ENCODE data around the gene C1orf141.
"Not testable (repeated sequence)": the region's sequence is repeated elsewhere in the genome, so short reads cannot be mapped to it uniquely, and the experiment has no call there.

Gene C1orf141

GRCh38 chr1:67134695-67135094, at the start of gene C1orf141:
TSS of gene C1orf141 (minus strand) at chr1:67134970. CDS start at chr1:67127240, 7,730 bp downstream.
- FAIRE-seq (no peak), DNase-seq (ENCODE audit: extremely low spot score, insufficient read length, low read depth) (no peak)

GRCh38 chr1:67175530-67176087, 40.8 kb upstream of the C1orf141 start:
- no peak for DNase-seq (ENCODE audit: extremely low spot score, insufficient read length, low read depth)
- FAIRE-seq, result peak; percentile 21

DNA sequence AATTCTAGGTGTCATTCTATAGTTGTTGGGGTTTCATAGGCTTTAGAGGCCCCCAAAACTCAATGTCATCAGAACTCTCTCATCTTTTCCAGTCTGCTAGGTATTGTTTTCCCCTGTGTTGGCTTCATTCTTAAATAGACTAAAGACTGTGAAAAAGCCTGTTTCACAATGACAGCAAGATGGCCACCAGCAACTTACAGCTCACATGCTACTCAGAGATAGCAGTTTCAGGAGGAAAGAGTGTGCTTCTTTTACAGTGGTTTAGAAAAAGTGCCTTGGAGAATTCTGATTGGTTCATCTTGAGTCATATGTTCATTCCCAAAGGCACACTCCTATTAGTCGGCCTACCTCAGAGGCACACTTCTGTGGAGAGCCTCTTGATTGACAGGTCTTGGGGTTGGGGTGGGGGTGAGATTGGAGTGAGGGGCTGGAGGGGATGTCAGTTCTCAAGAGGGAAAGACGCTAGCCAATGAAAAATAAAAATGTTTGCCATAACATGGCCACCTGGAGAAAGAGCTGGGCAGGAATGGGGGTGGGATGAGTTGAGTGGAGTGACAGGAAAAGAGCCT, 40.0 kb upstream of the C1orf141 start:
- no peak for FAIRE-seq

GRCh38 chr1:67173988-67174387, 39.2 kb upstream of the C1orf141 start:
- no peak for DNase-seq (ENCODE audit: extremely low spot score, insufficient read length, low read depth)
- FAIRE-seq, result peak; percentile 5

More for the DNA sequence above, 40.0 kb upstream of the C1orf141 start:
- DNase-seq (ENCODE audit: extremely low spot score, insufficient read length, low read depth), result no peak

GRCh38 chr1:67171978-67172377, 37.2 kb upstream of the C1orf141 start:
- peak; percentile 81 for FAIRE-seq

GRCh38 chr1:67171574-67171955, 36.8 kb upstream of the C1orf141 start:
- FAIRE-seq (no peak), DNase-seq (ENCODE audit: extremely low spot score, insufficient read length, low read depth) (no peak)

More at GRCh38 chr1:67171978-67172377, 37.2 kb upstream of the C1orf141 start:
- no peak for DNase-seq (ENCODE audit: extremely low spot score, insufficient read length, low read depth)

DNA sequence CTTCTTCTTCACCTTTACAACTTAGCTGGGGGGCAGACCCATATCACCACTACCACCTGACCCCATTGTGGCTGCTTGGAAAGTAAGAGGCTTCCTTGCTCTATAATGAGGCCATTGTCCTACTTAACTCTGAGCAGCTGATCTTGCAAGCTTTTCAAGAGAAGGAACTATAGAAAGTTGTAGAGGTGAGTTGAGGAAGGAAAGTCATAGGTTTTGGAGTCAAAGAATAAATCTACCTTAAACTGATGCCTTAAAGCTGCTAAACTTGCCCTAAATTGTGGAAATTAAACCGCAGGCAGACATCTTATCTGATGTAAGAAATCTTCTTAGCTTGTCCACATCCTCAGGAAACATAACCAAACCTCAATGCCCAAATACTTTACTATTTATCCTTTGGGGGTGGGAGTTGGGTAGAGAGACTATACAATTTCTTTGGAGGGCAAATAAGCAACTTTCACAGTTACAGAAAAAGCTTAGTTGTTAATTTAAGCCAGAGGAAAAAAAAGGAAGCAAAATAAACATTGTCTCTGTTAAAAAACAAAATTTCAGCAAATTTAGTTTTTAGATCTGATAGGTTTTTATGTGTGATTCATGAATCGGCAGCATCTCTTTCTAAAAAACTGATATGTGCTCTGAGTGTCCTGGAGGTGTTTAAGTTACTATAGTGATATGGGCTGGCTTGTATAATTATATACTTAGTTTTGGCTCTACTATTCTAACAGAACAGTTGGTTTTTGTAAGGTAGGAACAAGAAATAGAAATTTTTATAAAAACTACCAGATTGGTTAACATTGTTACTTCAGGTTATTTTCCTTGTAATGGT, 36.2 kb upstream of the C1orf141 start:
- DNase-seq (ENCODE audit: extremely low spot score, insufficient read length, low read depth), result no peak
- peak; percentile 26 for FAIRE-seq

GRCh38 chr1:67169932-67170331, 35.2 kb upstream of the C1orf141 start:
- FAIRE-seq, result peak; percentile 12
- DNase-seq (ENCODE audit: extremely low spot score, insufficient read length, low read depth), result no peak

DNA sequence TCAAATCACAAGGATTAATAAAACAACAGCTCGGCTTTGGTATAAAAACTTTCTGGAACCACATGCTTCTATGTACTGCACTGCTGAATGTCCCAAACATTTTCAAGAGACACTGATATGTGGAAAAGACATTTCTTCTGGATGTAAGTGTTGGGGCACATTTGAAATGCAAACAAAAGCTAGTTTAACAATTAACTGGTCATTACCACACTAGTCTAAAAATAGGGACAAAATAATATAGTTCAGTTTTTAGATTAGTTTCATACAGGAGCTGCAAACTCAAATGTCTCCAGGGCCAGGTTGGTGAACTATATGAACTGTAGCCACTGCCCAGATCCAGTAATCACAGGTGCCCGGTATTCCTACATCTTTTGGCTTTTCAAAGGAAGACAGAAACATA, 34.7 kb upstream of the C1orf141 start:
- DNase-seq (ENCODE audit: extremely low spot score, insufficient read length, low read depth) (no peak), FAIRE-seq (peak; percentile 88)

GRCh38 chr1:67166196-67166595, 31.4 kb upstream of the C1orf141 start, which contains the start of gene IL23R:
TSS of gene IL23R (plus strand) at chr1:67166454. CDS start at chr1:67168121, 1,667 bp downstream.
- FAIRE-seq (peak; percentile 97), DNase-seq (ENCODE audit: extremely low spot score, insufficient read length, low read depth) (peak; percentile 22)

DNA sequence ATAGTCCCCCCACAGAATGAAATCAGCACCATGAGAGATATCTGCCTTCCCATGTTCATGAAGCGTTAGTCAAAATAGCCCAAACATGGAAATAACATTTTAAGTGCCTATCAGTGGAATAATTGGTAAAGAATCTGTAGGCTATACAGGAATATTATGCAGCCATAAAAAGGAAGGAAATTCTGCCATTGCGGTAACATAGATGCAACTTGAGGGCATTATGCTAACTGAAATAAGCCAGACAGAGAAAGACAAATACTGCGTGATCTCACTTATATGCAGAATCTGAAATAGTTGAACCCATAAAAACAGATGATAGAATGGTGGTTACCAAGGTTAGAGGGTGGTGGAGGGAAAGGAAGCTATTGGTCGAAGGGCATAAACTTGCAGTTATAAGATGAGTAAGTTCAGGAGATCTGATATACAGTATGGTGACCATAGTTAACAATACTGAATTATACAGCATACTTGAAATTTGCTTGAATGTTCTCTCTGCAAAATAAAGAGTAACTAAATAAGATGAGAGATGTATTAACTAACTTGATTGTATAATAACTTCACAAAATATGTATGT, 30.8 kb upstream of the C1orf141 start:
- no peak for FAIRE-seq
- no peak for DNase-seq (ENCODE audit: extremely low spot score, insufficient read length, low read depth)

GRCh38 chr1:67162954-67163353, 28.2 kb upstream of the C1orf141 start:
- DNase-seq (ENCODE audit: extremely low spot score, insufficient read length, low read depth), result no peak
- peak; percentile 69 for FAIRE-seq

GRCh38 chr1:67159233-67159632, 24.5 kb upstream of the C1orf141 start:
- FAIRE-seq (no peak), DNase-seq (ENCODE audit: extremely low spot score, insufficient read length, low read depth) (no peak)

GRCh38 chr1:67158401-67158800, 23.6 kb upstream of the C1orf141 start:
- DNase-seq (ENCODE audit: extremely low spot score, insufficient read length, low read depth), result no peak
- FAIRE-seq, result no peak

GRCh38 chr1:67150931-67151330, 16.2 kb upstream of the C1orf141 start:
- FAIRE-seq, result peak; percentile 36

DNA sequence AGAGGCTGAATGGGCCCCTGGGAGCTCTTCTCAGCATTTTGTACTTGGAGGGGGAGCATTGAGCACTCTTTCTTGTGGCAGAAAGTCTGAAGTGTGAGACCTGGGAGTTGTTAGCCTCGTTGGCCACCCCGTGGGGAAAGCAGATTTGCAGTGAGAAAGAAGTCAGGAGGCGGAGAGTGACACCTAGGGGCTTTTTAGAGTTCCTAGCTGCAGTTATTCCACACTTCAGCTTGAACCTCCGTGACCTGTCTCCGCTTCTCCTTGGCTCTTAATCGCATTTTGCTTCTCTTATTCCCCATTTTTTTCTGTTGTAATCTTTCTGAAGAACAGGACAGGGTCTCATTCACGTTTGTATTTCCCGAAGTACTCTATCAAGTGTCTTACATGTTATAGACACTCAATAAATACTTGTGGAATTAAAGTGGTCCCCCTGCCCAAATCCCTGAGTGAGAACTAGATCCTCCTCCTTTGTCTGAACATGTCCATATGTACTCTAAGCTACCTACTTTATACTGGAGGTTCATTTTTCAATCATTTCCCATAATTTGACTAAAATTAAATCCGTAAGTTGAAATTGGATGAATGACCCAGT, 14.5 kb upstream of the C1orf141 start:
- FAIRE-seq (peak; percentile 93), DNase-seq (ENCODE audit: extremely low spot score, insufficient read length, low read depth) (peak; percentile 36)

More at GRCh38 chr1:67150931-67151330, 16.2 kb upstream of the C1orf141 start:
- no peak for DNase-seq (ENCODE audit: extremely low spot score, insufficient read length, low read depth)

GRCh38 chr1:67148516-67149178, 13.9 kb upstream of the C1orf141 start:
- DNase-seq (ENCODE audit: extremely low spot score, insufficient read length, low read depth) (no peak), FAIRE-seq (peak; percentile 9)

- not testable (repeated sequence) for DNase-seq (ENCODE audit: extremely low spot score, insufficient read length, low read depth); FAIRE-seq
Observed at GRCh38 chr1:67147973-67148372, 13.2 kb upstream of the C1orf141 start.

DNA sequence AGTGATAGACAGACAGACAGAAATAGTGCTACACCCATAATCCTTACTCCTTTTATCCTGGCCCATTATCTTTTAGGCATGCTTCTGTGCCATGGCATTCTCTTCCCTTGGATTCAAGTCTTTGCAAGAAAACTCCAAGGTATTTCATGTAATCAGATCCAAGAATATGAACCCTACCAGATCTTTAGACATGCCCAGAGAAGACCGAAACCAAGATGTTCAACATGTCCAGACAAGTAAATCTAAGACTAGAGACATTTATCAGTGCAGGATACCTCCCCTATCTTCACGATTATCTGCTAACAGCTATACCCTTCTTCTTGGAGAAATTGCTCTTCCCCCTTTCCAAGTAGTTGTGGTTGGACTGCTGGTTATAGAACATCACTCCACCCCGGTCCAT, 11.8 kb upstream of the C1orf141 start:
- DNase-seq (ENCODE audit: extremely low spot score, insufficient read length, low read depth) (no peak), FAIRE-seq (no peak)

DNA sequence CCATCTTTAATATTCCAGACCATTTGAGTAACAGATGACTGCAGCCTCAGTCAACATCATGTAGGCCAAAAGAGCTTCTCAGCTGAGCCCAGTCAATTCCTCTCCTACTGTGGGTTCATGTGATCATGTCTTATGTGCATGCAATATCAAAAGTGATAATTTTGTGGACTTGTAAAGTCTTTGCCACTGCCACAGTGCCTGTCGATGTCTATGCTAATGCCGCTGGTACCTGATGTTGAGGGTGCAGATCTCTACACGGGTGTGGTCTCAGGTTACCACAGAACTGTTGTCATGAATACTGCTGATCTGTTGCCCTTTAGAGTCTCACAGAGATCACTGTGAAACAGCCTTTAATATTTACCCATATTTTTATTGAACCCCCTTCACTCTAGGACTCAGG, 11.3 kb upstream of the C1orf141 start:
- DNase-seq (ENCODE audit: extremely low spot score, insufficient read length, low read depth), result no peak
- FAIRE-seq, result no peak

Data from GM18507 (cell line).